T-helper 2 cell treated with Interferon-gamma antibody and Interleukin-4, amounts not matched to agents 100 ng/mL and 5 ng/mL, for 36 hours (primary cell): ENCODE measurements around the gene MUL1. TPM values are rescaled to one million over a fixed set of nuclear protein-coding genes. Genes with fewer than 3 reads are reported as not detected.
"Not testable (repeated sequence)": the region's sequence is repeated elsewhere in the genome, so short reads cannot be mapped to it uniquely, and the experiment has no call there.

ENCODE experiments used
- intact Hi-C: fragments of 100-400 bp; cut with micrococcal nuclease; formaldehyde crosslinking; loops from one replicate; pipeline ENCODE4 v1.15.1; 2023
- total RNA-seq: library from RNA; stranded (reverse); gene quantifications from 2 replicates; pipeline ENCODE4 v1.2.3, GENCODE V29; 2022

The MUL1 gene
- total RNA-seq, 1 donor from 2014 or later, result 17.8 TPM

GRCh38 chr1:20519609-20520262 lies 11.8 kb upstream of the MUL1 start:
- intact Hi-C loops, result not testable (repeated sequence)

GRCh38 chr1:20511518-20512428 lies 3.8 kb upstream of the MUL1 start:
- intact Hi-C loops, result no loop called here

- intact Hi-C loops, result loop anchor here (5.0 kb wide), 2 partner anchors 124 to 1191 kb away; partner anchors contain the start of gene PINK1
Observed at GRCh38 chr1:20508411-20508771, 440 bp upstream of the MUL1 start.

DNA sequence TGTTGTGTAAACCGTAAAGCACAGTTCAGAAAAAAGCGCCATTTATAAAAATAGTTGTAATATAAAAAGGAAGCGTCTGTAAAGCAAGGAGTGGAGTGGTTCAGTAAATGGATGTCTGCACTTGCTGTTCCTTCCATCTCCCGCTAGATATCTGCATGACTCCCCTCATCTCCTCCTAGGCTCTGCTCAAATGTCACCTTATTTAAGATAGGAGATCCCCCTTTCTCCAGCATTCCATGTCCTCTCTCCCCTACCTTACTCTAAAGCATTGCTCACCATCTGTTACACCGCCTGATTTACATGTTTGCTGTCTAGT lies 745 bp downstream of the MUL1 start:
- intact Hi-C loops, result loop anchor here (5.0 kb wide), 2 partner anchors 125 to 1190 kb away; partner anchors contain the start of gene PINK1

GRCh38 chr1:20505488-20505887 lies 2.5 kb downstream of the MUL1 start:
- intact Hi-C loops, result loop anchor here (5.0 kb wide), 2 partner anchors 127 to 1188 kb away; partner anchors contain the start of gene PINK1

DNA sequence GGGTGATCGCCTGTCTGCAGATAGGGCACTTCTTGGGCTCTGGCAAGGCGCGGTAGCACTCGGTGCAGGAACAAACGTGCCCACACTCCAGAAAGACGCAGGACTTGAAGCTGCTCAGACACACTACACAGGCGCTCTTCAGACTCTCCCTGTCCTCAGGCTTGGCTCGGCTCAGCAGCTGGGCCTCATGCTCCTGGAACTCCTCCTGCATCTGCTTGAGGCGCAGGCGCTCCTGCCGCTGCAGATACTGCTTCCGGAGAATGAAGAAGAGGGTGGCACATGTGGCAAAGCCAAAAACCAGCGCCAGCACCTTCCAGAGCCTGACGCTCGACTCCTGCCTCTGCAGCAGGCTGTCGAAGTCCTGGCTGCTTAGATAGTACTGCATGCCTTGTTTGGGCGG lies 7.2 kb downstream of the MUL1 start:
- intact Hi-C loops, result no loop called here

- intact Hi-C loops, result no loop called here
Observed at GRCh38 chr1:20499718-20500117, 8.2 kb downstream of the MUL1 start.

GRCh38 chr1:20499105-20499504 lies 8.8 kb downstream of the MUL1 start:
- intact Hi-C loops, result no loop called here

- intact Hi-C loops, result no loop called here
Observed at GRCh38 chr1:20498116-20498515, 9.8 kb downstream of the MUL1 start.

- intact Hi-C loops, result no loop called here
Observed at GRCh38 chr1:20497506-20497905, 10.4 kb downstream of the MUL1 start.

DNA sequence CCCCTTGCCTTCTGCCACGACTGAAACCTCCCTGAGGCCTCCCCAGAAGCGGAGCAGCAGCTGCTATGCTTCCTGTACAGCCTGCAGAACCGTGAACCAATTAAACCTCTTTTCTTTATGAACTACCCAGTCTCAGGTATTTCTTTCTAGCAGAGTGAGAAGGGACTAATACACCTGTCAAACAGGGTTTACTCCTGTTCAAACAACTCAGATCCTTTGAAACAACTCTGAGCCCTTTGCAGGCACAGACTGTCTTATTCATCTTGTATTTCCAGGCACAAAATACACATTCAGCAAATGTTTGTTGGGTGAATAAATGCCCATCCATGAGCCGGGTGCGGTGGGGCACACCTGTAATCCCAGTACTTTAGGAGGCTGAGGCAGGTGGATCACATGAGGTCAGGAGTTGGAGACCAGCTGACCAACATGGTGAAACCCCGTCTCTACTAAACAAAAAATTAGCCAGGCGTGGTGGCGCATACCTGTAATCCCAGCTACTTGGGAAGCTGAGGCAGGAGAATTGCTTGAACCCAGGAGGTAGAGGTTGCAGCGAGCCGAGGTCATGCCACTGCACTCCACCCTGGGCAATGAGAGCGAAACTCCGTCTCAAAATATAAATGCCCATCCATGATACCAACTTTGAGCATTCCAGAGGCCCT lies 11.1 kb downstream of the MUL1 start:
- intact Hi-C loops, result not testable (repeated sequence)

GRCh38 chr1:20496241-20496661 lies 11.7 kb downstream of the MUL1 start:
- intact Hi-C loops, result no loop called here

- intact Hi-C loops, result no loop called here
Observed at GRCh38 chr1:20495661-20496060, 12.3 kb downstream of the MUL1 start.

DNA sequence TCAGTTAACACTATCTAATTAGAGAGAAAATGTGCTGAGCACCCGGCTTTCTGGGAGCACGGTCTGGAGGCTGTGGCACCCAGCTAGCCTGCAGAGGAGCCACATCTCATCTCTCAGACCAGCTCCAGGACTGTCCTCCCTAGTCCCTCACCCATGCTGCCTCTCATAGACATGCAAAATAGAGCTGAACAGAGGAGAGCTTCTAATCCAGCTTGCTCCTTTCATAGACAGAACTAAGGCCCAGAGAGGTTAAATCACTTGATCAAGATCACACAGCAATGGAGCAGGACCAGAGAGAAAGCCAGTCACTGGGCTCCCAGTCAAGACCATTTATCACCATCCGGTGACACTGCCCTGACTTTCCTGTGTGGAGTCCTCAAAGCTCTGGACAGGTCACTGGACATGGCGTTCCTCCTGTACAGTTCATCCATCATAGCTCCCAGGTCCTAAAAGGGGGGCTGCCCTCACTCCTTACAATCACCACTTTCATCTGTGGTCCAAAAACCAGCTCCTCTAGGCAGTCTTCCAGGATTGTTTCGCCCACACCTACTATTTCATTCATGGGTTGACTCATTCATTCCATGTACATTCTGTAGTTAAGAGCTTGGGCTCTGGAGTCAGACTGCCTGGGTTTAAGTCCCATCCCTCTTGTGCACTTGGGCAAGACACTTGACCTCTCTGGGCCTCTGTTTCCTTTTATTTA lies 13.2 kb downstream of the MUL1 start:
- intact Hi-C loops, result no loop called here

GRCh38 chr1:20493839-20494608 lies 13.9 kb downstream of the MUL1 start:
- intact Hi-C loops, result loop anchor here (2.0 kb wide), 1 partner anchor 281 kb away; no protein-coding TSS in a partner anchor

DNA sequence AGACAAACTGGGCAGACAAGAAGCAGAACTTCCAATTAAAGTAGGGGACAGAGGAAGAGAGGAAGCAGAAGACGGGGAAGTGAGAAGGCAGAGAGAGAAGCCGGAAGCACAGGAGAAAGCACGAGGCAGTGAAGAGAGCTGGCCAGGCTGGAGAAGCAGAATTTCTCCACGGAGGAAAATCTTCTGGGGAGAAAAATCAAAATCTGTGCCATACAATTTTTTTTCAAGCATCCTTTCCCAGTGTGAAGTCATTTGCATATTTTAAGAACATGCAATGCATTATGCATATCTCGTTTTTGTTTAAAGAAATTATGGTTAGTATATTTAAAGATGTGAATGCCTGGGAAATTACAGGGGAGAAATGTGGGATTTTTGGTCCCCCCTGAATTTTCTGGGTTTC lies 14.6 kb downstream of the MUL1 start:
- intact Hi-C loops, result loop anchor here (2.0 kb wide), 1 partner anchor 281 kb away; no protein-coding TSS in a partner anchor

- intact Hi-C loops, result loop anchor here (2.0 kb wide), 1 partner anchor 280 kb away; no protein-coding TSS in a partner anchor
Observed at GRCh38 chr1:20492751-20493150, 15.2 kb downstream of the MUL1 start.

GRCh38 chr1:20491866-20492265 lies 16.1 kb downstream of the MUL1 start:
- intact Hi-C loops, result loop anchor here (2.0 kb wide), 1 partner anchor 279 kb away; no protein-coding TSS in a partner anchor

GRCh38 chr1:20491178-20491577 lies 16.8 kb downstream of the MUL1 start:
- intact Hi-C loops, result no loop called here

DNA sequence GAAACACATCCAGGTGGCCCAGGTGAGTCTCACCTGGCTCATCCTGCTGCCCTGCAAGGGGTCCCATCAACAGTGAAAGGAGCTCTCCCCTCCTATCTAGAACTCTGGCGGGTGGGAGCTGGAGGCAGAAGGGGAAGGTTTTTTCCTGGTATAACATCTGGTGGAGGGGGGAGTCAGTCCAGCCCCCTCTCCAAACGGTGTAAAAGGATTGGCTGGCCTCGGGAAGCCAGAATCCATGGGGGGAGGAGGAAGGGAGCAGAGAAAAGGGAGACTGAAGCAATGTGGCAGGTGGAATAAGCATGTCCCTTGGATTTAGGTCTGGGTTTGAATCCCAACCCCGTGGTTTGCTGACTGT lies 20.7 kb downstream of the MUL1 start:
- intact Hi-C loops, result no loop called here
